ENCODE data around the gene LRP5. TPM values are rescaled to one million over a fixed set of nuclear protein-coding genes. Genes with fewer than 3 reads are reported as not detected.
"Not testable (repeated sequence)": the region's sequence is repeated elsewhere in the genome, so short reads cannot be mapped to it uniquely, and the experiment has no call there.

Gene LRP5
- total RNA-seq, 1 experiment from 2014 or later = 67.0 TPM

DNA sequence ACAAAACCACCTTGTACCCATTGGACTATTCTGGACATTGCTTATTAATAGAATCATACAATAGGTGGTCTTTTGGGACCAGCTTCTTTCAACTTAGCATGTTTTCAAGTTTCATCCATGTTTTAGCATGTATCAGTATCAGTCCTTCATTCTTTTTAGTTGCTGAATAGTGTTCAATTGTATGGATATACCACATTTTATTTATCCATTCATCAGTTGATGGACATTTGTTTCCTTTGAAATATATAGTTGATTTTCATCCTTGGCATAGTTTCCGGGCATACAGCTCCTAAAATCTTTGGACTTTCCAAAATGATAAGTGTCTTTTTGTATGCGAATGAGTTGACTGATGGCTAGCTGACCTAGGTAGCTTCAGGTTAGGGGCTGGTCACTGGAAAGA lies 160.4 kb downstream of the LRP5 start:
- ChIA-PET CTCF (no interaction called here), POLR2A (ENCODE audit: low non-redundant PET) (no interaction called here)
- Histone ChIP-seq H3K27me3 (replicated peaks; ENCODE audit: insufficient read depth, low read depth, low read length, poor library complexity) (no peaks in the 10 kb centered on the region), H3K9me3 (ENCODE audit: low read depth, low read length, poor library complexity, severe bottlenecking) (no peaks in the 10 kb centered on the region), H3K4me3 (ENCODE audit: low read depth, low read length, poor library complexity, severe bottlenecking) (no peak overlapping the region), H3K27ac (ENCODE audit: low read depth, low read length, poor library complexity, severe bottlenecking) (no peak overlapping the region), H3K4me1 (ENCODE audit: insufficient read depth, low read length, poor library complexity, severe bottlenecking) (peaks cover 26% of the 10 kb centered on the region), H3K36me3 (ENCODE audit: insufficient read depth, low read length, poor library complexity, severe bottlenecking) (peaks cover 6% of the 10 kb centered on the region)
- no TSS peak for BruUV-seq (replicated peaks)
- no peak for DNase-seq (ENCODE audit: low spot score)
- no peak for TF ChIP-seq CTCF (conservative IDR thresholded peaks at IDR 0.05; ENCODE audit: low read depth, low read length)
- TF ChIP-seq EZH2 (IDR thresholded peaks at IDR 0.05; ENCODE audit: borderline replicate concordance, low read depth, low read length, poor library complexity, severe bottlenecking) = no peak
- intact Hi-C loops (cut with micrococcal nuclease; ENCODE audit: unreplicated experiment) = no loop called here

GRCh38 chr11:68473693-68474092 lies 161.3 kb downstream of the LRP5 start:
- no peak for DNase-seq (ENCODE audit: low spot score)
- no peak for TF ChIP-seq EZH2 (IDR thresholded peaks at IDR 0.05; ENCODE audit: borderline replicate concordance, low read depth, low read length, poor library complexity, severe bottlenecking)
- TF ChIP-seq CTCF (conservative IDR thresholded peaks at IDR 0.05; ENCODE audit: low read depth, low read length) = no peak
- H3K4me3 ChIP-seq (ENCODE audit: low read depth, low read length, poor library complexity, severe bottlenecking) = no peak overlapping the region
- peaks cover 25% of the 10 kb centered on the region for H3K4me1 ChIP-seq (ENCODE audit: insufficient read depth, low read length, poor library complexity, severe bottlenecking)
- intact Hi-C loops (cut with micrococcal nuclease; ENCODE audit: unreplicated experiment) = no loop called here
- ChIA-PET CTCF (interaction anchor here (0.7 kb wide), 1 partner anchor 24 kb away, joined by 7 read pairs; no protein-coding TSS in a partner anchor), POLR2A (ENCODE audit: low non-redundant PET) (no interaction called here)
- no peaks in the 10 kb centered on the region for H3K27me3 ChIP-seq (replicated peaks; ENCODE audit: insufficient read depth, low read depth, low read length, poor library complexity)
- H3K36me3 ChIP-seq (ENCODE audit: insufficient read depth, low read length, poor library complexity, severe bottlenecking) = peaks cover 6% of the 10 kb centered on the region
- no TSS peak for BruUV-seq (replicated peaks)
- H3K27ac ChIP-seq (ENCODE audit: low read depth, low read length, poor library complexity, severe bottlenecking) = no peak overlapping the region
- H3K9me3 ChIP-seq (ENCODE audit: low read depth, low read length, poor library complexity, severe bottlenecking) = no peaks in the 10 kb centered on the region

DNA sequence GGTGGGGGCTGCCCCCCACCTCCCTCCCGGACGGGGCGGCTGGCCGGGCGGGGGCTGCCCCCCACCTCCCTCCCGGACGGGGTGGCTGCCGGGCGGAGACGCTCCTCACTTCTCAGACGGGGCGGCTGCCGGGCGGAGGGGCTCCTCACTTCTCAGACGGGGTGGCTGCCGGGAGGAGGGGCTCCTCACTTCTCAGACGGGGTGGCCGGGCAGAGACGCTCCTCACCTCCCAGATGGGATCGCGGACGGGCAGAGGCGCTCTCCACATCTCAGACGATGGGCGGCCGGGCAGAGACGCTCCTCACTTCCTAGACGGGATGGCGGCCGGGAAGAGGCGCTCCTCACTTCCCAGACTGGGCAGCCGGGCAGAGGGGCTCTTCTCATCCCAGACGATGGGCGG lies 163.2 kb downstream of the LRP5 start:
- intact Hi-C loops (cut with micrococcal nuclease; ENCODE audit: unreplicated experiment); H3K9me3 ChIP-seq (ENCODE audit: low read depth, low read length, poor library complexity, severe bottlenecking); CTCF ChIA-PET; H3K36me3 ChIP-seq (ENCODE audit: insufficient read depth, low read length, poor library complexity, severe bottlenecking); H3K4me1 ChIP-seq (ENCODE audit: insufficient read depth, low read length, poor library complexity, severe bottlenecking); H3K27ac ChIP-seq (ENCODE audit: low read depth, low read length, poor library complexity, severe bottlenecking); H3K27me3 ChIP-seq (replicated peaks; ENCODE audit: insufficient read depth, low read depth, low read length, poor library complexity); POLR2A ChIA-PET (ENCODE audit: low non-redundant PET); BruUV-seq (replicated peaks); H3K4me3 ChIP-seq (ENCODE audit: low read depth, low read length, poor library complexity, severe bottlenecking); DNase-seq (ENCODE audit: low spot score): not testable (repeated sequence)

DNA sequence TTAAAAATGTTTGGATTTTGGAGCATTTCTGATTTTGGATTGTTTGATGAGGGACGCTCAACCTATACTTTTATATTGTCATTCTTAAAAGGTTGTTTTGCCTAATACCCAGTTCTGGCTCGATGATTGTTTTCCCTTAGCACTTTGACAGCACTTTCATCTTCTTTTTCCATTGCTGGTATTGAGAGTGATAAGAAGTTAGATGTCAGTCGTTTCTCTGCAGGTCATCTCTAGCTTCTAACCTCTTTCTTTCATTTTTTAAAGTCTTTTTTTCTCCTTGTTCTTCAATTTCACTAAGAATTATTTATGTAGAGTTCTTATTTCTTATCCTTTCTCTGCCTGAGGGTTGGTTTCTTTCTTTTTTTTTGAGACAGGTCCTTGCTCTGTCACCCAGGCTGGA lies 167.0 kb downstream of the LRP5 start:
- intact Hi-C loops (cut with micrococcal nuclease; ENCODE audit: unreplicated experiment) = no loop called here
- Histone ChIP-seq H3K27ac (ENCODE audit: low read depth, low read length, poor library complexity, severe bottlenecking) (no peak overlapping the region), H3K9me3 (ENCODE audit: low read depth, low read length, poor library complexity, severe bottlenecking) (peaks cover 10% of the 10 kb centered on the region), H3K27me3 (replicated peaks; ENCODE audit: insufficient read depth, low read depth, low read length, poor library complexity) (no peaks in the 10 kb centered on the region), H3K4me3 (ENCODE audit: low read depth, low read length, poor library complexity, severe bottlenecking) (no peak overlapping the region), H3K4me1 (ENCODE audit: insufficient read depth, low read length, poor library complexity, severe bottlenecking) (peaks cover 3% of the 10 kb centered on the region), H3K36me3 (ENCODE audit: insufficient read depth, low read length, poor library complexity, severe bottlenecking) (no peaks in the 10 kb centered on the region)
- no TSS peak for BruUV-seq (replicated peaks)
- POLR2A ChIA-PET (ENCODE audit: low non-redundant PET) = no interaction called here
- CTCF ChIA-PET = no interaction called here
- TF ChIP-seq CTCF (conservative IDR thresholded peaks at IDR 0.05; ENCODE audit: low read depth, low read length) = no peak
- no peak for TF ChIP-seq EZH2 (IDR thresholded peaks at IDR 0.05; ENCODE audit: borderline replicate concordance, low read depth, low read length, poor library complexity, severe bottlenecking)
- DNase-seq (ENCODE audit: low spot score) = no peak
